K562 (cell line): ENCODE data around the gene PTCH2. TPM values are rescaled to one million over a fixed set of nuclear protein-coding genes. Genes with fewer than 3 reads are reported as not detected.

Source experiments
- ATAC-seq: fragments of 200-7000 bp; cut with Tn5 transposase; 3 replicates; pipeline ENCODE4 v1.9.1; 2020; ENCODE audit warnings: moderate library complexity
- BruUV-seq: library from RNA; stranded (reverse); fragments of 400-500 nt; replicated peaks from 2 replicates; lab custom pipeline; 2021; lab: Mats Ljungman, UMichigan
- CTCF ChIA-PET: fragments of 300-600 bp; formaldehyde crosslinking; extraction: SDS; loops from one replicate; lab custom pipeline; 2021; ENCODE audit warnings: low intra/inter-chr PET ratio; lab: Yijun Ruan, JAX
- POLR2A ChIA-PET: fragments of 300-600, 350-650 bp; sonication (Branson Sonifier 250); formaldehyde crosslinking; extraction: SDS; loops from one replicate; lab custom pipeline; 2021; ENCODE audit warnings: antibody characterized with exemption, inconsistent platforms; lab: Yijun Ruan, JAX
- DNase-seq, 4 experiments: peaks; one replicate each; pipeline versions ENCODE4 v3.0.0 to v3.0.0-alpha.2; 2011 to 2018; ENCODE audit warnings: low spot score in 3 of 4, mixed read lengths in 3 of 4; ENCODE audit errors: extremely low read depth in 1 of 4
- FAIRE-seq: peaks from 2 replicates; lab custom pipeline; 2011; peaks lifted over from hg19 to GRCh38; lab: Jason Lieb, UNC
- H2AFZ ChIP-seq: 2 replicates; pipeline ENCODE4 v1.6.0; 2011; ENCODE audit warnings: low read depth, low read length, control low read depth, inconsistent platforms
- H3K27ac ChIP-seq: fragments of 200-600 bp; 3 replicates; pipeline ENCODE4 v1.8.0; 2011; ENCODE audit warnings: low read depth, mild to moderate bottlenecking, control low read depth, inconsistent platforms, low read length, moderate library complexity, mixed read lengths; ENCODE audit errors: extremely low read depth
- H3K27me3 ChIP-seq, 2 experiments: fragments of 300-600 bp in 1 of 2; 2 replicates in 1 of 2; 3 replicates in 1 of 2; pipeline versions ENCODE4 v1.6.0 to v1.8.0; 2011; ENCODE audit warnings: inconsistent platforms in 2 of 2, low read length in 2 of 2, mild to moderate bottlenecking in 1 of 2, mixed read lengths in 1 of 2, moderate library complexity in 1 of 2; ENCODE audit not compliant: control insufficient read depth in 2 of 2, insufficient read depth in 2 of 2
- H3K36me3 ChIP-seq: fragments of 300-600 bp; 3 replicates; pipeline ENCODE4 v1.8.0; 2011; ENCODE audit warnings: mild to moderate bottlenecking, low read length, inconsistent platforms; ENCODE audit not compliant: control insufficient read depth, insufficient read depth
- H3K4me1 ChIP-seq, 2 experiments: fragments of 200-600 bp in 1 of 2; replicated peaks in 1 of 2; 2 replicates in 1 of 2; 3 replicates in 1 of 2; pipeline versions ENCODE4 v1.5.1 to v1.8.0; 2011; ENCODE audit warnings: inconsistent platforms in 2 of 2, low read length in 2 of 2, mild to moderate bottlenecking in 1 of 2, mixed read lengths in 1 of 2, moderate library complexity in 1 of 2; ENCODE audit not compliant: control insufficient read depth in 2 of 2, insufficient read depth in 2 of 2
- H3K4me2 ChIP-seq: 2 replicates; pipeline ENCODE4 v1.6.1; 2011; ENCODE audit warnings: low read length, control low read depth, inconsistent platforms, mixed read lengths; ENCODE audit not compliant: insufficient read depth
- H3K4me3 ChIP-seq: fragments of 200-600 bp; sonication (generic), shearing (Covaris generic); 2 replicates; pipeline ENCODE4 v1.5.1; 2016; ENCODE audit warnings: control low read depth, inconsistent platforms
- H3K79me2 ChIP-seq: fragments of 200-600 bp; 3 replicates; pipeline ENCODE4 v1.8.0; 2011; ENCODE audit warnings: low read length, inconsistent platforms; ENCODE audit not compliant: control insufficient read depth, insufficient read depth
- H3K9ac ChIP-seq, 2 experiments: 2 replicates each; pipeline versions ENCODE4 v1.6.0 to v1.6.1; 2011; ENCODE audit warnings: low read depth in 2 of 2, low read length in 2 of 2, control low read depth in 1 of 2, inconsistent platforms in 1 of 2, mild to moderate bottlenecking in 1 of 2, mixed read lengths in 1 of 2; ENCODE audit not compliant: insufficient read depth in 1 of 2
- H3K9me1 ChIP-seq: one replicate; pipeline ENCODE4 v1.6.0; 2011; ENCODE audit warnings: inconsistent platforms, mild to moderate bottlenecking, low read length, moderate library complexity; ENCODE audit not compliant: control insufficient read depth, insufficient read depth
- H3K9me3 ChIP-seq: replicated peaks from 2 replicates; pipeline ENCODE4 v1.5.1; 2011; ENCODE audit warnings: low read depth, low read length, inconsistent platforms; ENCODE audit not compliant: control insufficient read depth, insufficient read depth
- H4K20me1 ChIP-seq: replicated peaks from 2 replicates; pipeline ENCODE4 v1.6.1; 2011; ENCODE audit warnings: low read length, inconsistent platforms, mixed read lengths; ENCODE audit not compliant: control insufficient read depth, insufficient read depth
- DACH1 ChIP-seq: fragments of 450-650 bp; IDR thresholded peaks from 2 replicates; pipeline ENCODE4 v1.6.1; 2018; ENCODE audit not compliant: partially characterized antibody
- KLF1 ChIP-seq: fragments of 450-650 bp; IDR thresholded peaks from 2 replicates; pipeline ENCODE4 v1.6.1; 2016; ENCODE audit warnings: missing genetic modification characterization, missing compliant biosample characterization
- PBX2 ChIP-seq, 2 experiments: IDR thresholded peaks in 1 of 2; conservative IDR thresholded peaks in 1 of 2; 2 replicates each; pipeline ENCODE4 v1.6.1; 2016; ENCODE audit warnings: low read depth in 2 of 2, mild to moderate bottlenecking in 1 of 2, missing compliant biosample characterization in 1 of 2, missing genetic modification characterization in 1 of 2, moderate library complexity in 1 of 2
- POLR2G ChIP-seq: fragments of 200-400 bp; formaldehyde crosslinking; IDR thresholded peaks from 2 replicates; pipeline ENCODE4 v1.6.1; 2017; ENCODE audit warnings: low read depth, mild to moderate bottlenecking, antibody characterized with exemption, low read length, moderate library complexity
- PRPF4 ChIP-seq: fragments of 200-400 bp; formaldehyde crosslinking; IDR thresholded peaks from one replicate; pipeline ENCODE4 v1.6.1; 2017; ENCODE audit warnings: low read length, low read depth, mild to moderate bottlenecking; ENCODE audit not compliant: insufficient read depth, poor library complexity, severe bottlenecking
- RBFOX2 ChIP-seq: fragments of 200-400 bp; formaldehyde crosslinking; IDR thresholded peaks from 2 replicates; pipeline ENCODE4 v1.6.1; 2017; ENCODE audit warnings: low read depth, mild to moderate bottlenecking, low read length, moderate library complexity
- USF1 ChIP-seq: sonication (generic); formaldehyde crosslinking; IDR thresholded peaks from 2 replicates; pipeline ENCODE4 v1.9.0; 2022; ENCODE audit warnings: mild to moderate bottlenecking, missing genetic modification reagents
- ZNF347 ChIP-seq: fragments of 450-650 bp; formaldehyde crosslinking; IDR thresholded peaks from 2 replicates; pipeline ENCODE4 v1.4.0; 2020; ENCODE audit warnings: low read depth, mild to moderate bottlenecking, moderate library complexity
- WGBS: fragments of 100-300 bp; shearing (Covaris generic); methylation state at CpG from one replicate; pipeline ENCODE4 v1.1.6; 2016; ENCODE audit warnings: low coverage, mixed read lengths; ENCODE audit not compliant: insufficient coverage; ENCODE audit errors: missing lambda C conversion rate; 5-methylcytosine and 5-hydroxymethylcytosine counted together
- in situ Hi-C: fragments of 300-500 bp; cut with MboI; formaldehyde crosslinking; loops from 4 replicates; pipeline ENCODE4 v1.15.0; 2018; ENCODE audit warnings: inconsistent platforms, mixed read lengths
- intact Hi-C: fragments of 100-400 bp; cut with micrococcal nuclease; formaldehyde crosslinking; loops from 2 replicates; pipeline ENCODE4 v1.14.2; 2022
- polyA plus RNA-seq, 8 experiments: library from polyadenylated mRNA; depleted of rRNA in 4 of 8; stranded (reverse) in 5 of 8; unstranded in 3 of 8; fragments of >200 nt; fragmentation: Nextera tagmentation in 2 of 8; fragmentation: Illumina TruSeq in 1 of 8; extraction: Ambion mirVana in 2 of 8; extraction: Trizol in 1 of 8; gene quantifications; 2 replicates each; pipeline versions ENCODE4 v1.2.1 to v1.2.3, GENCODE V29; 2011 to 2014; ENCODE audit warnings: inconsistent platforms in 1 of 8, missing spikeins in 1 of 8
- total RNA-seq, 7 experiments: library from RNA; depleted of rRNA in 6 of 7; stranded (reverse); fragments of >200 nt in 6 of 7; fragmentation: Illumina TruSeq in 2 of 7; extraction: Trizol in 2 of 7; gene quantifications; 2 replicates each; pipeline versions ENCODE4 v1.2.1 to v1.2.3, GENCODE V29; 2011 to 2021; ENCODE audit warnings: low replicate concordance in 1 of 7
- TF ChIP-seq, protein P1 (sequence below), 2 experiments: fragments of 150-350 bp in 1 of 2; IDR thresholded peaks; 2 replicates each; pipeline ENCODE4 v1.6.1; 2012 to 2016; ENCODE audit warnings: low read depth in 2 of 2, low read length in 2 of 2, mild to moderate bottlenecking in 1 of 2, moderate library complexity in 1 of 2
- TF ChIP-seq, protein P2 (sequence below): sonication (generic); formaldehyde crosslinking; IDR thresholded peaks from 2 replicates; pipeline ENCODE4 v1.8.0; 2022; ENCODE audit warnings: missing genetic modification reagents, mild to moderate bottlenecking, moderate library complexity, borderline replicate concordance

Gene PTCH2
- total and polyA plus RNA-seq, 9 of the 15 experiments (the other 6 are each of a cell fraction or from before 2014, with no cell fraction given) = 0.15 to 27.3 (median 0.48) TPM; not detected in 1

DNA sequence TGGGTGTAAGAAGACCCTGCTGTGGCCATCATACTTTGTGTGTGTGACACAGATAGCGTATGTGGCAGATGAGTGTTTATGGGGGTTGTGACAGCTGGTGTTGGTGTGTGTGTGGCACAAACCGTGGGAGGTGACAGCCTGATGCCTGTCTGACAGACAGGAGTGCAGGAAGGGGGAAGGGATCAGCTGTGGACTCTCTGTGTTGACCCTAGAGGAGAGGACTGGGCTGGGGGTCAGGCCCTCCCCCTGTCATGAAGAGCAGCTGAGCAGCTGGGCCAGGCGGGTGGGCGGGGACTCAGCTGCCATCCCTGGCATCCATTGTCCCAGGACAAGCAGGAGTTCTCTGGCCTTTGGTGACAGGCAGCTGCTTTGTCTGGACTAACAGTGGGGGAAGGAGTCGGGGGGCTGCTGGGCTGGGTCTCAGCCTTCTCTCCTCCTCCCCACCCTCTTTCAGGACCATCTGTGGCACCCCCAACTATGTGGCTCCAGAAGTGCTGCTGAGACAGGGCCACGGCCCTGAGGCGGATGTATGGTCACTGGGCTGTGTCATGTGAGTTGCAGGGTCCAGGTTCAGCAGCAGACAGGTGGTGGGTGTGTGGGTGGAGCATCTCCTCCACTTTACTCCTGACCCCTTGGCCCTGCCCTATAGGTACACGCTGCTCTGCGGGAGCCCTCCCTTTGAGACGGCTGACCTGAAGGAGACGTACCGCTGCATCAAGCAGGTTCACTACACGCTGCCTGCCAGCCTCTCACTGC is 40.6 kb downstream of the PTCH2 start:
- H4K20me1 ChIP-seq = no peaks in the 10 kb centered on the region
- POLR2A ChIA-PET = interaction anchor here (0.6 to 16.9 kb wide), 9 partner anchors 14 to 715 kb away, joined by 3 to 594 read pairs (median 4); partner anchors contain the start of gene BEST4
- 87% methylated on average over 13 of the region's 13 CpGs for WGBS
- intact Hi-C loops (loop anchor here (10.0 kb wide), 1 partner anchor 168 kb away; no protein-coding TSS in a partner anchor), in situ Hi-C loops (loop anchor here (10.0 kb wide), 1 partner anchor 692 kb away; the partner anchor contains the start of gene TESK2)
- H3K79me2 ChIP-seq = peaks cover 22% of the 10 kb centered on the region
- ATAC-seq = no peak
- H3K9me1 ChIP-seq = peaks cover 5% of the 10 kb centered on the region
- H3K27me3 ChIP-seq = no peaks in the 10 kb centered on the region; a peak in 1 of 5 replicates
- BruUV-seq = no TSS peak
- H3K36me3 ChIP-seq = peaks cover 52% of the 10 kb centered on the region
- H3K4me3 ChIP-seq = no peak overlapping the region
- FAIRE-seq = no peak
- H3K9me3 ChIP-seq = no peaks in the 10 kb centered on the region
- H3K4me2 ChIP-seq = peak overlapping the region; percentile 80
- peak in 2 of 4 experiments; percentile 68 to 72 for DNase-seq
- no peak overlapping the region for H2AFZ ChIP-seq
- H3K27ac ChIP-seq = peak overlapping the region; percentile 6; the same call in 2 of the 3 replicates
- H3K4me1 ChIP-seq = peaks cover 36 to 73% of the 10 kb centered on the region in 2 experiments
- CTCF ChIA-PET = no interaction called here
- H3K9ac ChIP-seq = peak overlapping the region; percentile 24 to 71; a peak in 3 of 4 replicates
- TF ChIP-seq ZNF347 (CRISPR knock-in tag) (no peak), POLR2G (peak; percentile 56; the same call in 1 of the 2 replicates), PBX2 (CRISPR knock-in tag; IDR thresholded peaks at IDR 0.05; ENCODE audit: low read depth) (no peak), PBX2 (tag; conservative IDR thresholded peaks at IDR 0.05; ENCODE audit: low read depth) (0 out of 2 replicates have a peak, but pooled peaks have one; percentile 13), RBFOX2 (peak; percentile 80), USF1 (CRISPR knock-in tag) (0 out of 2 replicates have a peak, but pooled peaks have one; percentile 18), PRPF4 (peak; percentile 32), KLF1 (tag) (peak; percentile 30; the same call in 1 of the 2 replicates), DACH1 (peak; percentile 41)
- TF ChIP-seq, protein P1, sequence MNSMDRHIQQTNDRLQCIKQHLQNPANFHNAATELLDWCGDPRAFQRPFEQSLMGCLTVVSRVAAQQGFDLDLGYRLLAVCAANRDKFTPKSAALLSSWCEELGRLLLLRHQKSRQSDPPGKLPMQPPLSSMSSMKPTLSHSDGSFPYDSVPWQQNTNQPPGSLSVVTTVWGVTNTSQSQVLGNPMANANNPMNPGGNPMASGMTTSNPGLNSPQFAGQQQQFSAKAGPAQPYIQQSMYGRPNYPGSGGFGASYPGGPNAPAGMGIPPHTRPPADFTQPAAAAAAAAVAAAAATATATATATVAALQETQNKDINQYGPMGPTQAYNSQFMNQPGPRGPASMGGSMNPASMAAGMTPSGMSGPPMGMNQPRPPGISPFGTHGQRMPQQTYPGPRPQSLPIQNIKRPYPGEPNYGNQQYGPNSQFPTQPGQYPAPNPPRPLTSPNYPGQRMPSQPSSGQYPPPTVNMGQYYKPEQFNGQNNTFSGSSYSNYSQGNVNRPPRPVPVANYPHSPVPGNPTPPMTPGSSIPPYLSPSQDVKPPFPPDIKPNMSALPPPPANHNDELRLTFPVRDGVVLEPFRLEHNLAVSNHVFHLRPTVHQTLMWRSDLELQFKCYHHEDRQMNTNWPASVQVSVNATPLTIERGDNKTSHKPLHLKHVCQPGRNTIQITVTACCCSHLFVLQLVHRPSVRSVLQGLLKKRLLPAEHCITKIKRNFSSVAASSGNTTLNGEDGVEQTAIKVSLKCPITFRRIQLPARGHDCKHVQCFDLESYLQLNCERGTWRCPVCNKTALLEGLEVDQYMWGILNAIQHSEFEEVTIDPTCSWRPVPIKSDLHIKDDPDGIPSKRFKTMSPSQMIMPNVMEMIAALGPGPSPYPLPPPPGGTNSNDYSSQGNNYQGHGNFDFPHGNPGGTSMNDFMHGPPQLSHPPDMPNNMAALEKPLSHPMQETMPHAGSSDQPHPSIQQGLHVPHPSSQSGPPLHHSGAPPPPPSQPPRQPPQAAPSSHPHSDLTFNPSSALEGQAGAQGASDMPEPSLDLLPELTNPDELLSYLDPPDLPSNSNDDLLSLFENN (IDR thresholded peaks at IDR 0.05; ENCODE audit: low read depth in 2 of 2, low read length in 2 of 2) = no peak
- TF ChIP-seq, protein P2, sequence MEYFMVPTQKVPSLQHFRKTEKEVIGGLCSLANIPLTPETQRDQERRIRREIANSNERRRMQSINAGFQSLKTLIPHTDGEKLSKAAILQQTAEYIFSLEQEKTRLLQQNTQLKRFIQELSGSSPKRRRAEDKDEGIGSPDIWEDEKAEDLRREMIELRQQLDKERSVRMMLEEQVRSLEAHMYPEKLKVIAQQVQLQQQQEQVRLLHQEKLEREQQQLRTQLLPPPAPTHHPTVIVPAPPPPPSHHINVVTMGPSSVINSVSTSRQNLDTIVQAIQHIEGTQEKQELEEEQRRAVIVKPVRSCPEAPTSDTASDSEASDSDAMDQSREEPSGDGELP (CRISPR knock-in tag) = peak; percentile 67; the same call in 1 of the 2 replicates
